Common myeloid progenitor, CD34-positive (primary cell): ENCODE results near the gene SMURF1.

Source experiments
- CTCF ChIA-PET: fragments of 350-600 bp; sonication (Branson Sonifier 250); formaldehyde crosslinking; loops from one replicate; lab custom pipeline; 2021; ENCODE audit warnings: antibody characterized with exemption; lab: Charles Lee
- POLR2A ChIA-PET: fragments of 350-600 bp; sonication (Branson Sonifier 250); formaldehyde crosslinking; loops from one replicate; lab custom pipeline; 2021; ENCODE audit warnings: antibody characterized with exemption; lab: Charles Lee
- DNase-seq, 3 donors: peaks; one replicate each; pipeline versions ENCODE4 v3.0.0 to v3.0.0-alpha.2; 2013
- H3K27ac ChIP-seq, 2 experiments: 1 replicate in 1 of 2; 2 replicates in 1 of 2; pipeline ENCODE4 v1.7.0; 2013; ENCODE audit warnings: inconsistent platforms in 2 of 2, low read length in 2 of 2, mild to moderate bottlenecking in 2 of 2, low read depth in 1 of 2, moderate library complexity in 1 of 2; ENCODE audit not compliant: severe bottlenecking in 2 of 2, insufficient read depth in 1 of 2, poor library complexity in 1 of 2
- H3K27me3 ChIP-seq, 5 experiments: replicated peaks in 2 of 5; 1 replicate in 3 of 5; 2 replicates in 2 of 5; pipeline versions ENCODE4 v1.6.1 to v1.7.0; 2013; ENCODE audit warnings: low read length in 4 of 5, mild to moderate bottlenecking in 2 of 5, moderate library complexity in 2 of 5, inconsistent platforms in 1 of 5; ENCODE audit not compliant: insufficient read depth in 5 of 5, control insufficient read depth in 4 of 5
- H3K36me3 ChIP-seq, 4 experiments: 1 replicate in 2 of 4; 2 replicates in 2 of 4; pipeline versions ENCODE4 v1.6.1 to v1.7.0; 2013; ENCODE audit warnings: low read length in 3 of 4, control low read depth in 1 of 4, mild to moderate bottlenecking in 1 of 4; ENCODE audit not compliant: control insufficient read depth in 4 of 4, insufficient read depth in 4 of 4
- H3K4me1 ChIP-seq, 4 experiments: 1 replicate in 3 of 4; 2 replicates in 1 of 4; pipeline versions ENCODE4 v1.6.1 to v1.7.1; 2013; ENCODE audit warnings: low read length in 3 of 4, mild to moderate bottlenecking in 3 of 4, control low read depth in 1 of 4, inconsistent platforms in 1 of 4, moderate library complexity in 1 of 4; ENCODE audit not compliant: control insufficient read depth in 4 of 4, insufficient read depth in 4 of 4; ENCODE audit errors: control extremely low read depth in 1 of 4
- H3K4me3 ChIP-seq, 7 experiments: 1 replicate in 4 of 7; 2 replicates in 3 of 7; pipeline versions ENCODE4 v1.5.1 to v1.7.0; 2013; ENCODE audit warnings: mild to moderate bottlenecking in 7 of 7, low read length in 6 of 7, moderate library complexity in 6 of 7, inconsistent platforms in 2 of 7, low read depth in 2 of 7, control low read depth in 1 of 7; ENCODE audit not compliant: insufficient read depth in 4 of 7, control insufficient read depth in 1 of 7; ENCODE audit errors: extremely low read depth in 1 of 7
- H3K9me3 ChIP-seq, 5 experiments: 1 replicate in 4 of 5; 2 replicates in 1 of 5; pipeline versions ENCODE4 v1.6.1 to v1.7.1; 2013; ENCODE audit warnings: low read length in 4 of 5, mild to moderate bottlenecking in 2 of 5, inconsistent platforms in 1 of 5, low read depth in 1 of 5, moderate library complexity in 1 of 5; ENCODE audit not compliant: control insufficient read depth in 4 of 5, insufficient read depth in 2 of 5; ENCODE audit errors: control extremely low read depth in 1 of 5
- WGBS: methylation state at CpG from one replicate; pipeline ENCODE4 v1.1.5; 2013; ENCODE audit not compliant: insufficient coverage; 5-methylcytosine and 5-hydroxymethylcytosine counted together

SMURF1 gene

DNA sequence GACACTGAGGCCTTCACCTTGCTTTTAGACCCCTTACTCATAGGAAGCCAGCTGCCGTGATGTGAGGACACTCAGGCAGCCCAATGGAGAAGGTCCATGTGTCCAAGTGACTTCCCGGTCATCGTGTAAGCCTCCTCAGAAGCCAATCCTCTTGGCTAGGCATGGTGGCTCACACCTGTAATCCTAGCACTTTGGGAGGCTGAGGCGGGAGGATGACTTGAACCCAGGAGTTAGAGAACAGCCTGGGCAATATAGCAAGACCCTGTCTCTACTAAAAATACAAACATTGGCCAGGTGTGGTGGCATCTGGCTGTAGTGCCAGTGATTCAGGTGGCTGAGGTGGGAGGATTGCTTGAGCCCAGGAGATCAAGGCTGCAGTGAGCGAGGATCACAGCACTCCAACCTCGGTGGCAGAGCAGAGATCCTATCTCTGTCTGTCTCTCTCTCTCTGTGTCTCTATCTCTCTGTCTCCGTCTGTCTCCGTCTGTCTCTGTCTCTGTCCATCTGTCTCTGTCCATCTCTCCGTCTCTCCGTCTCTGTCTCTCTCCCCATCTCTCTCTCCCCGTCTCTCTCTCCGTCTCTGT lies 36.3 kb upstream of the SMURF1 start:
- Histone ChIP-seq H3K27me3 (peaks cover 0 to 4% (median 2%) of the 10 kb centered on the region in 5 experiments), H3K4me1 (no peaks in the 10 kb centered on the region), H3K36me3 (no peaks in the 10 kb centered on the region), H3K27ac (no peak overlapping the region), H3K4me3 (no peak overlapping the region), H3K9me3 (no peaks in the 10 kb centered on the region)
- CTCF ChIA-PET, result no interaction called here
- POLR2A ChIA-PET, result no interaction called here
- 94% methylated on average over 12 of the region's 12 CpGs for WGBS
- no peak for DNase-seq

DNA sequence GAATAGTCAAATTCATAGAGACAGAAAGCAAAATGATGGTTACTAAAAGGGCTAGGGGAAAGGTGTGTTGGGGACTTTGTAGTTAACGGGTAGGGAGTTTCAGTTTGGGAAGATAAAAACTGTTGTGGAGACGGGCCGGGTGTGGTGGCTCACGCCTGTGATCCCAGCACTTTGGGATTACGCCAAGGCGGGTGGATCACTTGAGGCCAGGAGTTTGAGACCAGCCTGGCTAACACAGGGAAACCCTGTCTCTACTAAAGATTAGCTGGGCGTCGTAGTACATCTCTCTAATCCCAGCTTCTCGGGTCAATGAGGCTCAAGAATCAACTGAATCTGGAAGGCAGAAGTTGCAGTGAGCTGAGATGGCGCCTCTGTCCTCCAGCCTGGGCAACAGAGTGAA lies 33.3 kb upstream of the SMURF1 start:
- WGBS, result 95% methylated on average over 10 of the region's 10 CpGs
- Histone ChIP-seq H3K36me3 (no peaks in the 10 kb centered on the region), H3K4me3 (no peak overlapping the region), H3K27ac (no peak overlapping the region), H3K27me3 (peaks cover 0 to 2% (median 0%) of the 10 kb centered on the region in 5 experiments), H3K4me1 (no peaks in the 10 kb centered on the region), H3K9me3 (no peaks in the 10 kb centered on the region)
- ChIA-PET POLR2A (interaction anchor here (0.8 kb wide), 1 partner anchor 55 kb away, joined by 3 read pairs; no protein-coding TSS in a partner anchor), CTCF (no interaction called here)
- no peak for DNase-seq

DNA sequence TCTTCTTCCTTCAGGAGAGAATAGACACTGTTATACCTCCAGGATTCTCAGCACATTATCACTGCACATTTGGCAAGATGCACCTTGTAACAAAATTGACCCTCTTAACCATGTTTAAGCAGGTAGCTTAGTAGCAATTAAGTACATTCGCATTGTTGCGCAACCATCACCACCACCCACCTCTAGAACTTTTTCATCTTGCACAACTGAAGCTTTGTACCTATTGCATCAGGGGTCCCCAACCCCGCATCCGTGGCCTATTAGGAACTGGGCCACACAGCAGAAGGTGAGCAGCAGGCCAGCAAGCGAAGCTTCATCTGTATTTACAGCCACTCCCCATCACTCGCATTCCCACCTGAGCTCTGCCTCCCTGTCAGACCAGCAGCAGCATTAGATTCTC lies 29.9 kb upstream of the SMURF1 start:
- WGBS, result 87% methylated on average over 5 of the region's 6 CpGs

GRCh38 chr7:99171731-99172130 lies 27.8 kb upstream of the SMURF1 start:
- H3K36me3 ChIP-seq, result no peaks in the 10 kb centered on the region
- ChIA-PET CTCF (no interaction called here), POLR2A (no interaction called here)
- H3K9me3 ChIP-seq, result no peaks in the 10 kb centered on the region
- no peak overlapping the region for H3K4me3 ChIP-seq
- no peak overlapping the region for H3K27ac ChIP-seq
- no peaks in the 10 kb centered on the region for H3K4me1 ChIP-seq
- WGBS, result 90% methylated on average over 3 of the region's 4 CpGs
- no peaks in the 10 kb centered on the region for H3K27me3 ChIP-seq
- DNase-seq, result no peak

More for the DNA sequence above, 29.9 kb upstream of the SMURF1 start:
- no peak overlapping the region for H3K4me3 ChIP-seq
- ChIA-PET POLR2A (no interaction called here), CTCF (no interaction called here)
- no peaks in the 10 kb centered on the region for H3K36me3 ChIP-seq
- no peaks in the 10 kb centered on the region for H3K27me3 ChIP-seq
- no peak for DNase-seq
- H3K27ac ChIP-seq, result no peak overlapping the region
- H3K9me3 ChIP-seq, result no peaks in the 10 kb centered on the region
- H3K4me1 ChIP-seq, result no peaks in the 10 kb centered on the region

DNA sequence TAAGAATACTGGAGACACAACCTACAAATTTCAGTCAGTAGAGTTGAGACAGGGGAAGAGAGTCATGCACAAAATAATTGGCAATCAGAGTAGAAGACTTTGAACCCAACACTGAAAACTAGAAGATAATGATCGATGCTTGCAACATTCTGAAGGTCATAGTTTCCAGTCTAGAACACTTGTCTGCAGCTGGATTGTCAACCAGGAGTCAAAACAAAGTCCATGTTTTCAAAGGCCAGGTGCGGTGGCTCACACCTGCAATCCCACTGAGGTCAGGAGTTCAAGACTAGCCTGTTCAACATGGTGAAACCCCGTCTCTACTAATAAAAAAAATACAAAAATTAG lies 26.8 kb upstream of the SMURF1 start:
- WGBS, result 94% methylated on average over 2 of the region's 3 CpGs
- CTCF ChIA-PET, result no interaction called here
- no peaks in the 10 kb centered on the region for H3K27me3 ChIP-seq

GRCh38 chr7:99170065-99170729 lies 26.3 kb upstream of the SMURF1 start:
- Histone ChIP-seq H3K9me3 (no peaks in the 10 kb centered on the region), H3K27ac (no peak overlapping the region), H3K4me3 (no peak overlapping the region), H3K4me1 (no peaks in the 10 kb centered on the region), H3K27me3 (no peaks in the 10 kb centered on the region), H3K36me3 (no peaks in the 10 kb centered on the region)
- WGBS, result 94% methylated on average over 4 of the region's 6 CpGs
- ChIA-PET POLR2A (no interaction called here), CTCF (no interaction called here)
- no peak for DNase-seq

More for the DNA sequence above, 26.8 kb upstream of the SMURF1 start:
- H3K4me3 ChIP-seq, result no peak overlapping the region
- H3K4me1 ChIP-seq, result no peaks in the 10 kb centered on the region
- no peak for DNase-seq
- H3K27ac ChIP-seq, result no peak overlapping the region
- H3K36me3 ChIP-seq, result no peaks in the 10 kb centered on the region
- H3K9me3 ChIP-seq, result no peaks in the 10 kb centered on the region
- POLR2A ChIA-PET, result no interaction called here

DNA sequence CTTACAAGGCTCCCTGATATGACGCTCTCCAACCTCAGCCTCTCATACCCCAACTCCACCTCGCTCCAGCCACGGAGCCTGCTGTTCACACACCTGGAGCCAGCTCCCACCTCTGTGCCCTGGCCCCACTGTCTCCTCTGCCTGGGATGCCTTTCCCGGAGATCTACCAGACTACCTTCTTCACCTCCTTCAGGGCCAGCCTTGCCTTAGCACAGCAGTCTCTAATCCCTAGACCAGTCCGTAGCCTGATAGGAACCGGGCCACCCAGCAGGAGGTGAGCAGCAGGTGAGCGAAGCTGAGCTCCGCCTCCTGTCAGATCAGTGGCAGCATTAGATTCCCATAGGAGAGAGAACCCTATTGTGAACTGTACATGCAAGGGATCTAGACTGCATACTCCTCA lies 23.2 kb upstream of the SMURF1 start:
- 88% methylated on average over 8 of the region's 8 CpGs for WGBS
- no peak overlapping the region for H3K4me3 ChIP-seq
- H3K27me3 ChIP-seq, result no peaks in the 10 kb centered on the region
- no peak for DNase-seq
- no peak overlapping the region for H3K27ac ChIP-seq
- CTCF ChIA-PET, result no interaction called here
- H3K9me3 ChIP-seq, result no peaks in the 10 kb centered on the region
- H3K36me3 ChIP-seq, result no peaks in the 10 kb centered on the region
- peaks cover 0 to 7% (median 3%) of the 10 kb centered on the region in 4 experiments for H3K4me1 ChIP-seq
- POLR2A ChIA-PET, result no interaction called here
